NCI-H2196 treated with DMSO at 0.1 percent for 48 hours (cell line): ENCODE measurements around the gene CACNA1A.
"Not testable (repeated sequence)": the region's sequence is repeated elsewhere in the genome, so short reads cannot be mapped to it uniquely, and the experiment has no call there.

Experiments
- DNase-seq: peaks from one replicate; lab custom pipeline; 2025; ENCODE audit not compliant: unreplicated experiment; lab: John Stamatoyannopoulos, UW

CACNA1A gene

GRCh38 chr19:13366529-13367143, 139.6 kb downstream of the CACNA1A start:
- no peak for DNase-seq

GRCh38 chr19:13363954-13364353, 142.3 kb downstream of the CACNA1A start:
- no peak for DNase-seq

- DNase-seq: no peak
Observed at GRCh38 chr19:13363245-13363644, 143.0 kb downstream of the CACNA1A start.

- DNase-seq: no peak
Observed at GRCh38 chr19:13362668-13363067, 143.6 kb downstream of the CACNA1A start.

GRCh38 chr19:13361726-13362125, 144.6 kb downstream of the CACNA1A start:
- not testable (repeated sequence) for DNase-seq

- no peak for DNase-seq
Observed at GRCh38 chr19:13356686-13357280, 149.5 kb downstream of the CACNA1A start.

GRCh38 chr19:13356185-13356584, 150.1 kb downstream of the CACNA1A start:
- DNase-seq: no peak

DNA sequence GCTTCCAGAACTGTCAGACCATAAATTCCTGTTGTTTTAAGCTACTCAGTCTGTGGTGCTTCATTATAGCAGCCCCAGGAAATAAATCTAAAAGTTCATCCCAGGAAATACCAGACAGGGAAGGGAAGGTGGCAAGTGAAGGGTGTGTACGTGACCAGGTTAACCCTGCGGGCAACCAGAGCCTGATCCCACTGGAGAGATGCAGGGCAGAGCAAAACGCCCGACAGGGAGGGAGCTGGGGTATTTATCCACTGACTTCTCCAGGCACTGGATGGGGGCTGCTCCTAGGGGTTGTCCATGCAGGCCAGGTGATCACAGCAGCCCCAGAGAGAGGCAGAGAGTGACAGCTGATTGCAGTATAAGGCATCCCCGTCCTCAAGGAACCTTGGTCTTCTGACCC, 150.9 kb downstream of the CACNA1A start:
- no peak for DNase-seq

- no peak for DNase-seq
Observed at GRCh38 chr19:13353625-13354024, 152.7 kb downstream of the CACNA1A start.

DNA sequence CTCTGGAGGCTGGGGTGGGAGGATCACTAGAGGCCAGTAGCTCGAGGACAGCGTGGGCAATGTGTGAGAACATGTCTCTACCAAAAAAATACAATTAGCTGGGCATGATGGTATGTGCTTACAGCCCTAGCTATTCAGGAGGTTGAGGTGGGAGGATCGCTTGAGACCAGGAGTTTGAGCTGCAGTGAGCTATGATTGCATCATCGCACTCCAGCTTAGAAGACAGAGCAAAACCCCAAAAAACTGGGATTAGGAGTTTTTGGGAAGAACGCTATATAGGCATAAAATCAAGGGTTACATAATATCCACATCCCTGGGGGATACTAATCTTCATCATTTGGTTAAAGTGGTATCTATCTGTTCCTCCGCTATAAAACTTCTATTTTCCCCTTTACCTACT, 155.5 kb downstream of the CACNA1A start:
- no peak for DNase-seq

DNA sequence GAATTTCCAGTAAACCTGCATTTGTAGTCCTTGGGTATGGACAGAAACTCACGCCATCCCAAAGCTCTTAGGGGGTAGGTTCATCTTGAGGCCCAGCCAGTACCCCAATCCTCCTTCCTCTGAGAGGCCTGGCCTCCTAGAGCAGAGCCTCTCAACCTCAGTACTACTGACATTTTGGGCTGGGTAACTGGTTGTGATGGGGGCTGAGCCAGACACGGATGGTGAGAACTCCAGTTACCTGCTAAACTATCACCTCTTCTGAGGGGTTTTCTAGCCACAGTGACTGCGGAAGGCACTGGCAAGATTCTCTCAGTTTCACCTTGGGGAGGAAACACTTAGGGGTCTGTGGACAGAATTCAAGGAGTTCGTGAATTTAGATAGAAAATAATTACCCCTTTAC, 156.2 kb downstream of the CACNA1A start:
- no peak for DNase-seq

DNA sequence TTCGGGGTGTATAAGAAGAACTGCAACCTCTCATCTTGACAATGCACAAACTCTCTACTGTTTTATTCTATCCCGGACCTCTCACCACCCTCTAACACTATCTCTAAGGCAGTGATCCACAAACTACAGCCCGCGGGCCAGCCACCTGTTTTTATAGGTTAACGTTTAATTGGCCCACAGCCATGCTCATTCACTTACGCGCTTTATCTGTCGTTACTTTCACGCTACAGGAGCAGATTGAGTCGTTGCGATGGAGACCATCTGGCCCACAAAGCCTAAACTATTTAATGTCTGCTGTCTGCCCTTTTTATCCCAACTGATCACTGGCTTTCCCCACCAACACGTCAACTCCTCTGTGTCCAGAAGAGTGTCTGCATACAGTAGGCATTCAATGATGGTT, 158.9 kb downstream of the CACNA1A start:
- DNase-seq: no peak

- DNase-seq: no peak
Observed at GRCh38 chr19:13343514-13343913, 162.8 kb downstream of the CACNA1A start.

GRCh38 chr19:13342672-13343071, 163.6 kb downstream of the CACNA1A start:
- DNase-seq: no peak

DNA sequence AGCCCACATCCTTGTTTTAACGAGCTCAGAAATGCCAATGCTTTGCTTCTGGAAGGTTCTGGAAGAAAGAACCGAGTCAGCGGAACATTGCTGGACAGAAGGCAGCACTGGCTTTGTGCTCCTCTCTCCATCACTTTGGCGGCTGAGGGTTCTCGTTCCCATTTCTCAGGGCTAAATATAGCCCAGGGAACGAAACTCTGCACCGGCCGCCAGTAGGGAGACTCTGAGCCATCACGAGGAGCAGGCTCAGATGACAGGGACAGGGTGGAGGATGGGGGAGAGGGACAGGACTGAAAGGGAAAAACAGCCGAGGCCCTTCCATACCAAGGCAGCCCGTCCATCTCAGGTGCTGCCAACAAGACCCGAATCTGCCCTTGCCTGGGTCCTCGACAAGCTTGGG, 166.4 kb downstream of the CACNA1A start:
- no peak for DNase-seq

DNA sequence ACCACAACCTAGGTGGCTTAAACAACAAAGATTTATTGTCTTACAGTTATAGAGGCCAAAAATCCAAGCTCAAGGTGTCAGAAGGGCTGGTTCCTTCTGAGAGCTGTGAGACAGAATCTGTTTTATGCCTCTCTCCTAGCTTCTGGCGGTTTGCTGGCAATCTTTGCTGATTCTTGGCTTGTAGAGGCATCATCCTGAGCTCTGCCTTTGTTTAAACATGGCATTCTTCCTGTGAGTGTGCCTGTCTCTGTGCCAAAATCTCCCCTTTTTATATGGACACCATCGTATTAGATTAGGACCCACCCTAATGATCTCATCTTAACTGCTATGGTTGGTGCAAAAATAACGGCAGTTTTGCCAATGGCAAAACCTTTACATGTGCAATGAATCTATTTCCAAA, 169.1 kb downstream of the CACNA1A start:
- DNase-seq: no peak

GRCh38 chr19:13334801-13335481, 171.3 kb downstream of the CACNA1A start:
- no peak for DNase-seq

GRCh38 chr19:13330285-13330684, 176.0 kb downstream of the CACNA1A start:
- no peak for DNase-seq

- no peak for DNase-seq
Observed at GRCh38 chr19:13329766-13330165, 176.5 kb downstream of the CACNA1A start.

- no peak for DNase-seq
Observed at GRCh38 chr19:13328241-13328640, 178.0 kb downstream of the CACNA1A start.

- no peak for DNase-seq
Observed at GRCh38 chr19:13319526-13319925, 186.8 kb downstream of the CACNA1A start.

GRCh38 chr19:13318190-13318589, 188.1 kb downstream of the CACNA1A start:
- DNase-seq: no peak

GRCh38 chr19:13315495-13315894, 190.8 kb downstream of the CACNA1A start:
- DNase-seq: no peak
